Measurements from ENCODE around the gene KCMF1.

The KCMF1 gene

DNA sequence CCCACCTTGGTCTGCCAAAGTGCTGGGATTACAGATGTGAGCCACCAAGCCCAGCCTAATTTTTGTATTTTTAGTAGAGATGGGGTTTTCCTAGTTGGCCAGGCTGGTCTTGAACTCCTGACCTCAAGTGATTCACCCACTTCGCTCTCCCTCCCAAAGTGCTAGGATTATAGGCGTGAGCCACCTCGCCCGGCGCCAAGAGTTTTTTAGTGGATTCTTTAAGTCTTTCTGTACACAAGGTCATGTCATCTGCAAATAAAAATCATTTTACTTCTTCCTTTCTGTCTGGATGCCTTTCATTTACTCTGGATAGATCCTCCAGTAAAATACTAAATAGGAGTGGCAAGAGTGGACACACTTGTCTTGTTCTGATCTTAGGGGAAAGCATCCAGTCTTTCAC lies 61.7 kb downstream of the KCMF1 start:
- Histone ChIP-seq H3K36me3 (replicated peaks in 1 of 2; ENCODE audit: control insufficient read depth in 2 of 2, insufficient read depth in 2 of 2, low read length in 2 of 2) (peaks cover 10 to 91% of the 10 kb centered on the region in 2 donors), H2AFZ (ENCODE audit: low read length) (no peak overlapping the region), H3K4ac (ENCODE audit: low read length) (no peak overlapping the region), H4K91ac (ENCODE audit: low read depth, low read length, poor library complexity) (no peak overlapping the region), H3K18ac (ENCODE audit: low read length) (no peak overlapping the region), H3K9ac (ENCODE audit: low read depth, low read length, poor library complexity) (no peak overlapping the region), H3K4me1 (ENCODE audit: control insufficient read depth in 2 of 2, insufficient read depth in 1 of 2, low read depth in 1 of 2, low read length in 2 of 2) (no peaks in the 10 kb centered on the region), H3K4me2 (ENCODE audit: insufficient read depth, low read length, poor library complexity, severe bottlenecking) (no peak overlapping the region), H2BK15ac (ENCODE audit: low read length) (no peak overlapping the region), H2BK120ac (ENCODE audit: low read depth, low read length) (no peak overlapping the region), H4K8ac (ENCODE audit: low read depth, low read length) (no peak overlapping the region), H3K14ac (ENCODE audit: low read length) (no peak overlapping the region), H2BK12ac (ENCODE audit: low read length) (no peak overlapping the region), H2AK5ac (ENCODE audit: low read depth, low read length) (no peak overlapping the region), H3K27me3 (ENCODE audit: control insufficient read depth in 3 of 3, insufficient read depth in 3 of 3, low read depth in 1 of 3, low read length in 3 of 3) (no peaks in the 10 kb centered on the region), H3K23ac (ENCODE audit: low read depth, low read length, poor library complexity) (no peak overlapping the region), H2BK5ac (ENCODE audit: low read length) (no peak overlapping the region), H3K79me1 (ENCODE audit: low read depth, low read length) (no peaks in the 10 kb centered on the region), H3K9me3 (replicated peaks in 1 of 2; ENCODE audit: control insufficient read depth in 2 of 2, insufficient read depth in 1 of 2, low read depth in 1 of 2, low read length in 2 of 2) (no peaks in the 10 kb centered on the region), H3K4me3 (ENCODE audit: low read length in 2 of 2) (no peak overlapping the region), H3K27ac (replicated peaks; ENCODE audit: low read length) (no peak overlapping the region)
- WGBS, 2 donors (ENCODE audit: extremely low coverage in 2 of 2, insufficient read length in 2 of 2, insufficient replicate concordance in 1 of 2): no CpG with 5 or more reads among the region's 5 CpGs
- no peak for DNase-seq (ENCODE audit: low spot score)

DNA sequence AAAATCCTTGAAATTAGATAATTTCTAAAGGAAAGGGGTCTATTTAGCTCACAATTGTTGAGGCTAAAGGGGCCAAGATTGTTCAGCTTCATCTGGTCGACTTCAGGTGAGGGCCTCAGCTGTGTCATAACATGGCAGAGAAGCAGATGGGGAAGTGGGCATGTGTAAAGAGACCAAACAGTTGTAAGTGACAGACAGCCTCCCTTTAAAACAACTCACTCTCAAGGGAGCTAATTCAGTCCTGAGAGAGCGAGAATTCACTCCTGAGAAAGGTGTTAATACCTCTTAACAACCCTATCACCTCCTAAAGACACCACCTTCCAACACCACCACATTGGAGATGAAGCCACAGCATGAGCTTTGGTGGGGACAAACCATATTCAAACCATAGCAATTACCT lies 62.4 kb downstream of the KCMF1 start:
- no peak overlapping the region for H3K9ac ChIP-seq (ENCODE audit: low read depth, low read length, poor library complexity)
- H3K4ac ChIP-seq (ENCODE audit: low read length): no peak overlapping the region
- no peak overlapping the region for H4K8ac ChIP-seq (ENCODE audit: low read depth, low read length)
- H2BK120ac ChIP-seq (ENCODE audit: low read depth, low read length): no peak overlapping the region
- no peak overlapping the region for H3K27ac ChIP-seq (replicated peaks; ENCODE audit: low read length)
- H4K91ac ChIP-seq (ENCODE audit: low read depth, low read length, poor library complexity): no peak overlapping the region
- no peaks in the 10 kb centered on the region for H3K4me1 ChIP-seq (ENCODE audit: control insufficient read depth in 2 of 2, insufficient read depth in 1 of 2, low read depth in 1 of 2, low read length in 2 of 2)
- H3K4me2 ChIP-seq (ENCODE audit: insufficient read depth, low read length, poor library complexity, severe bottlenecking): no peak overlapping the region
- no peaks in the 10 kb centered on the region for H3K79me1 ChIP-seq (ENCODE audit: low read depth, low read length)
- no CpG with 5 or more reads among the region's 2 CpGs for WGBS, 2 donors (ENCODE audit: extremely low coverage in 2 of 2, insufficient read length in 2 of 2, insufficient replicate concordance in 1 of 2)
- no peak overlapping the region for H3K14ac ChIP-seq (ENCODE audit: low read length)
- DNase-seq (ENCODE audit: low spot score): no peak
- H3K36me3 ChIP-seq (replicated peaks in 1 of 2; ENCODE audit: control insufficient read depth in 2 of 2, insufficient read depth in 2 of 2, low read length in 2 of 2): peaks cover 12 to 93% of the 10 kb centered on the region in 2 donors
- H3K9me3 ChIP-seq (replicated peaks in 1 of 2; ENCODE audit: control insufficient read depth in 2 of 2, insufficient read depth in 1 of 2, low read depth in 1 of 2, low read length in 2 of 2): no peaks in the 10 kb centered on the region
- no peak overlapping the region for H3K4me3 ChIP-seq (ENCODE audit: low read length in 2 of 2)
- H3K23ac ChIP-seq (ENCODE audit: low read depth, low read length, poor library complexity): no peak overlapping the region
- no peak overlapping the region for H2BK5ac ChIP-seq (ENCODE audit: low read length)
- H3K18ac ChIP-seq (ENCODE audit: low read length): no peak overlapping the region
- H2AK5ac ChIP-seq (ENCODE audit: low read depth, low read length): no peak overlapping the region
- H2AFZ ChIP-seq (ENCODE audit: low read length): no peak overlapping the region
- H2BK12ac ChIP-seq (ENCODE audit: low read length): no peak overlapping the region
- H3K27me3 ChIP-seq (ENCODE audit: control insufficient read depth in 3 of 3, insufficient read depth in 3 of 3, low read depth in 1 of 3, low read length in 3 of 3): no peaks in the 10 kb centered on the region
- H2BK15ac ChIP-seq (ENCODE audit: low read length): no peak overlapping the region

DNA sequence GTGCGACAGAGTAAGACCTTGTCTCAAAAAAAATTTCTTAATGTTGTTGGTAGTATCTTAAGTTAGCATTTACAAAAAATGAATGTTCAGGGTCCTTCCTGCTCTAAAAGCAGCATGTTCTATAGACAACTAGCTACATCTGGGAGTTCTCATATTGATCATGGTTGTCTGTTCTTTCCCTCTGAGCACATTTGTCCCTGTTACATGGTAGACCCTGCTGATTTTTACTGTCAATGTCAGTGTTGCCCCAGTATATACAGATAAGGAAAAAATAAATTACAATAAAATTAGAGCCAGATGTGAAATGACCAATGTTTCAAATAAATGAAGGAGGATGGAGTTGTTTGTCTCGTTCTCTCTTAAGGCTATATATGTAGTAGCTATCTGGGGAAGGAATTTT lies 63.2 kb downstream of the KCMF1 start:
- Histone ChIP-seq H3K27ac (replicated peaks; ENCODE audit: low read length) (no peak overlapping the region), H3K4me3 (ENCODE audit: low read length in 2 of 2) (no peak overlapping the region), H3K79me1 (ENCODE audit: low read depth, low read length) (no peaks in the 10 kb centered on the region), H2AK5ac (ENCODE audit: low read depth, low read length) (no peak overlapping the region), H3K36me3 (replicated peaks in 1 of 2; ENCODE audit: control insufficient read depth in 2 of 2, insufficient read depth in 2 of 2, low read length in 2 of 2) (peaks cover 8 to 93% of the 10 kb centered on the region in 2 donors), H3K23ac (ENCODE audit: low read depth, low read length, poor library complexity) (no peak overlapping the region), H2BK120ac (ENCODE audit: low read depth, low read length) (no peak overlapping the region), H2BK15ac (ENCODE audit: low read length) (no peak overlapping the region), H3K4me1 (ENCODE audit: control insufficient read depth in 2 of 2, insufficient read depth in 1 of 2, low read depth in 1 of 2, low read length in 2 of 2) (no peaks in the 10 kb centered on the region), H3K4ac (ENCODE audit: low read length) (no peak overlapping the region), H3K4me2 (ENCODE audit: insufficient read depth, low read length, poor library complexity, severe bottlenecking) (no peak overlapping the region), H3K9ac (ENCODE audit: low read depth, low read length, poor library complexity) (no peak overlapping the region), H2BK12ac (ENCODE audit: low read length) (no peak overlapping the region), H2BK5ac (ENCODE audit: low read length) (no peak overlapping the region), H4K8ac (ENCODE audit: low read depth, low read length) (no peak overlapping the region), H4K91ac (ENCODE audit: low read depth, low read length, poor library complexity) (no peak overlapping the region), H3K9me3 (replicated peaks in 1 of 2; ENCODE audit: control insufficient read depth in 2 of 2, insufficient read depth in 1 of 2, low read depth in 1 of 2, low read length in 2 of 2) (no peaks in the 10 kb centered on the region), H2AFZ (ENCODE audit: low read length) (no peak overlapping the region), H3K27me3 (ENCODE audit: control insufficient read depth in 3 of 3, insufficient read depth in 3 of 3, low read depth in 1 of 3, low read length in 3 of 3) (no peaks in the 10 kb centered on the region), H3K14ac (ENCODE audit: low read length) (no peak overlapping the region), H3K18ac (ENCODE audit: low read length) (no peak overlapping the region)
- no CpG with 5 or more reads among the region's 2 CpGs for WGBS, 2 donors (ENCODE audit: extremely low coverage in 2 of 2, insufficient read length in 2 of 2, insufficient replicate concordance in 1 of 2)
- DNase-seq (ENCODE audit: low spot score): no peak

DNA sequence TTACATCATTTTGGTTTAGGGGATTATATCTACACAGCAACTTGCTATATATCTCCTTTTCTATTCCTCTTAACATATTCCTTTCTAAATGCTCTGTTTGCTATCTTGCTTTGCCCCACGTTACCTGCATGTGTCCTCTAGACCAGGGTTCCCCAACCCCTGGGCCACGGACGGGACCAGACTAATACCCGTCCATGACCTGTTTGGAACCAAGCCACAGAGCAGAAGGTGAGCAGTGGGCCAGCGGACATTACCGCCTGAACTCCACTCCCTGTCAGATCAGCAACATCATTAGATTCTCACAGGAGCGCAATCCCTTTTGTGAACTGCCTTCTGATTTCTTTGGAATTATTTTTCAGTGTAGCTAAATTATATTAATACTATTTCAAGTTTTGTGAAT lies 66.7 kb downstream of the KCMF1 start:
- Histone ChIP-seq H3K18ac (ENCODE audit: low read length) (no peak overlapping the region), H3K4me1 (ENCODE audit: control insufficient read depth in 2 of 2, insufficient read depth in 1 of 2, low read depth in 1 of 2, low read length in 2 of 2) (no peaks in the 10 kb centered on the region), H3K9ac (ENCODE audit: low read depth, low read length, poor library complexity) (no peak overlapping the region), H2BK15ac (ENCODE audit: low read length) (no peak overlapping the region), H2BK5ac (ENCODE audit: low read length) (no peak overlapping the region), H3K9me3 (replicated peaks in 1 of 2; ENCODE audit: control insufficient read depth in 2 of 2, insufficient read depth in 1 of 2, low read depth in 1 of 2, low read length in 2 of 2) (no peaks in the 10 kb centered on the region), H4K8ac (ENCODE audit: low read depth, low read length) (no peak overlapping the region), H3K79me1 (ENCODE audit: low read depth, low read length) (no peaks in the 10 kb centered on the region), H3K36me3 (replicated peaks in 1 of 2; ENCODE audit: control insufficient read depth in 2 of 2, insufficient read depth in 2 of 2, low read length in 2 of 2) (peaks cover 10 to 94% of the 10 kb centered on the region in 2 donors), H4K91ac (ENCODE audit: low read depth, low read length, poor library complexity) (no peak overlapping the region), H3K4me2 (ENCODE audit: insufficient read depth, low read length, poor library complexity, severe bottlenecking) (no peak overlapping the region), H3K4ac (ENCODE audit: low read length) (no peak overlapping the region), H3K14ac (ENCODE audit: low read length) (no peak overlapping the region), H2BK120ac (ENCODE audit: low read depth, low read length) (no peak overlapping the region), H3K27ac (replicated peaks; ENCODE audit: low read length) (no peak overlapping the region), H3K27me3 (ENCODE audit: control insufficient read depth in 3 of 3, insufficient read depth in 3 of 3, low read depth in 1 of 3, low read length in 3 of 3) (no peaks in the 10 kb centered on the region), H2AFZ (ENCODE audit: low read length) (no peak overlapping the region), H2BK12ac (ENCODE audit: low read length) (no peak overlapping the region), H3K23ac (ENCODE audit: low read depth, low read length, poor library complexity) (no peak overlapping the region), H2AK5ac (ENCODE audit: low read depth, low read length) (no peak overlapping the region), H3K4me3 (ENCODE audit: low read length in 2 of 2) (no peak overlapping the region)
- WGBS, 2 donors (ENCODE audit: extremely low coverage in 2 of 2, insufficient read length in 2 of 2, insufficient replicate concordance in 1 of 2): no CpG with 5 or more reads among the region's 7 CpGs
- DNase-seq (ENCODE audit: low spot score): no peak

Data from neuronal stem cell (in vitro differentiated cells).